ENCODE results near the gene FBXO21.

FBXO21 gene

DNA sequence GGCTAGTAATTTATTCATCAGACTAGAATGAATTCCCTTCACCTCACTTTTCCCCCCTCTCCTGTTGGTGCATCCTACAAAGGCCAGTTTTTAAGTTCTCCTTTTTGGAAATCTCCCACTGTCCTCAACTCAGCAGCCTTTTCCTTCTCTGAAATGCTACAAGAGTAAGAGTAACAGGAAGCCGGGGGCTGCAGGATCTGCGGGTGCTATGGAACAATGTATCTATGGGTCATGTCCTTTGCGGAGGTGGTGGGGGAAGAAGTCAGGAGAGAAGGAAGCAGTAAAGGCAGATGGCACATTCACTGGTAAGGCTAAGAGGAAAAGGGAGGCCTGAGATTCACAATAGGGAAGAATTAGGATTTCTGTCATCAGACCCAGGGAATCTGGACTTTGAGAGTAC lies 68.8 kb downstream of the FBXO21 start:
- H3K27ac ChIP-seq (ENCODE audit: low read depth, low read length, severe bottlenecking): no peak overlapping the region
- no peaks in the 10 kb centered on the region for H3K36me3 ChIP-seq (ENCODE audit: control insufficient read depth, insufficient read depth, low read length)
- WGBS, 2 experiments (ENCODE audit: insufficient coverage in 2 of 2): 80 to 89% methylated on average over 3 of the region's 3 CpGs
- no peak overlapping the region for H3K4me3 ChIP-seq (ENCODE audit: extremely low read depth, insufficient read depth, low read length, poor library complexity, severe bottlenecking)
- H3K9me3 ChIP-seq (ENCODE audit: control insufficient read depth, low read length): no peaks in the 10 kb centered on the region
- H3K4me1 ChIP-seq (ENCODE audit: control insufficient read depth, insufficient read depth, low read length, poor library complexity, severe bottlenecking): peaks cover 14% of the 10 kb centered on the region

GRCh38 chr12:117120787-117121186 lies 69.5 kb downstream of the FBXO21 start:
- Histone ChIP-seq H3K27ac (ENCODE audit: low read depth, low read length, severe bottlenecking) (no peak overlapping the region), H3K36me3 (ENCODE audit: control insufficient read depth, insufficient read depth, low read length) (no peaks in the 10 kb centered on the region)
- 86 to 98% methylated on average over 6 of the region's 9 CpGs for WGBS, 2 experiments (ENCODE audit: insufficient coverage in 2 of 2)

GRCh38 chr12:117119592-117120198 lies 70.6 kb downstream of the FBXO21 start:
- no peaks in the 10 kb centered on the region for H3K9me3 ChIP-seq (ENCODE audit: control insufficient read depth, low read length)
- H3K27ac ChIP-seq (ENCODE audit: low read depth, low read length, severe bottlenecking): no peak overlapping the region
- 56 to 70% methylated on average over 5 to 6 of the region's 6 CpGs for WGBS, 2 experiments (ENCODE audit: insufficient coverage in 2 of 2)

More at GRCh38 chr12:117120787-117121186, 69.5 kb downstream of the FBXO21 start:
- Histone ChIP-seq H3K9me3 (ENCODE audit: control insufficient read depth, low read length) (no peaks in the 10 kb centered on the region), H3K4me3 (ENCODE audit: extremely low read depth, insufficient read depth, low read length, poor library complexity, severe bottlenecking) (no peak overlapping the region), H3K4me1 (ENCODE audit: control insufficient read depth, insufficient read depth, low read length, poor library complexity, severe bottlenecking) (peaks cover 14% of the 10 kb centered on the region)

DNA sequence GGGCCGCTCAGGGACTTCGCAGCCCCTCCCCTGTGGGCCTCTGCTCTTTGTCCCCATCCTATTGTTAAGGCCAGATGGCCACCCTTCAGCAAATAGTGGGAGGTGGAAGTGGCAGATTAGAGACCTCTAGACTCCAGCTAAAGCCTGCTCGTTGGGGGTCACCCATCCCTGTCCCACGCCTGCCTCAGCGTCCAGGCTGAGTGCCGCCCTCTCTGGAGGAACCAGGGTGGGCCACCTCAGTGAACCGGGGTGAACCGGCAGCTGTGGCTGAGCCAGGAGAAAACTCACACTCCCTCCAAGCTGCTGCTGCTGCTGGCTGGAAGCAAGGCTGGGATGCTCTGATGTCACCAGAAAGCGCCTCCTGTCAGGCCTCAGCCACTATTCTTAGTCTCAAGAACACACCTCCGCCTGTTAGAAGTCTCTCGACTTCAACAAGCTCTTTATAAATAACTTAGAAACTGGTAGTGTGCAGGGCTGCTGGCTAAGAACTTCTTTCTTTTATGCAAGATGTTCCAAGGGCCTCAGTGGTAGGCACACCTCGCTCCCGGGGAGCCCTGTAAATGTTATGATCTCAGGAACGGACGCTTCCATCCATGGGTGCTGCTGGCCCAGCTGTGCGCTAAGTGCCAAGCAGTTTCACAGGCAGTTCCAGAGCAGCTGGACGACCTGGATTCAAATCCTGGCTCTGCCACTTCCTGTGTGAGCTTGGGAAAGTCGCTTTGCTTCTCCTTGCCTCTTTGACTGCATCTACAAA lies 71.3 kb downstream of the FBXO21 start:
- H3K4me1 ChIP-seq (ENCODE audit: control insufficient read depth, insufficient read depth, low read length, poor library complexity, severe bottlenecking): peaks cover 3% of the 10 kb centered on the region
- H3K36me3 ChIP-seq (ENCODE audit: control insufficient read depth, insufficient read depth, low read length): no peaks in the 10 kb centered on the region
- H3K27ac ChIP-seq (ENCODE audit: low read depth, low read length, severe bottlenecking): no peak overlapping the region
- H3K4me3 ChIP-seq (ENCODE audit: extremely low read depth, insufficient read depth, low read length, poor library complexity, severe bottlenecking): no peak overlapping the region
- 69 to 74% methylated on average over 11 to 12 of the region's 18 CpGs for WGBS, 2 experiments (ENCODE audit: insufficient coverage in 2 of 2)
- no peaks in the 10 kb centered on the region for H3K9me3 ChIP-seq (ENCODE audit: control insufficient read depth, low read length)

More at GRCh38 chr12:117119592-117120198, 70.6 kb downstream of the FBXO21 start:
- Histone ChIP-seq H3K4me1 (ENCODE audit: control insufficient read depth, insufficient read depth, low read length, poor library complexity, severe bottlenecking) (peaks cover 9% of the 10 kb centered on the region), H3K4me3 (ENCODE audit: extremely low read depth, insufficient read depth, low read length, poor library complexity, severe bottlenecking) (no peak overlapping the region), H3K36me3 (ENCODE audit: control insufficient read depth, insufficient read depth, low read length) (no peaks in the 10 kb centered on the region)

GRCh38 chr12:117114784-117115183 lies 75.5 kb downstream of the FBXO21 start:
- no peak overlapping the region for H3K4me3 ChIP-seq (ENCODE audit: extremely low read depth, insufficient read depth, low read length, poor library complexity, severe bottlenecking)
- no peak overlapping the region for H3K27ac ChIP-seq (ENCODE audit: low read depth, low read length, severe bottlenecking)
- no peaks in the 10 kb centered on the region for H3K36me3 ChIP-seq (ENCODE audit: control insufficient read depth, insufficient read depth, low read length)
- WGBS, 2 experiments (ENCODE audit: insufficient coverage in 2 of 2): 85 to 91% methylated on average over 5 to 8 of the region's 10 CpGs
- no peaks in the 10 kb centered on the region for H3K4me1 ChIP-seq (ENCODE audit: control insufficient read depth, insufficient read depth, low read length, poor library complexity, severe bottlenecking)
- no peaks in the 10 kb centered on the region for H3K9me3 ChIP-seq (ENCODE audit: control insufficient read depth, low read length)

DNA sequence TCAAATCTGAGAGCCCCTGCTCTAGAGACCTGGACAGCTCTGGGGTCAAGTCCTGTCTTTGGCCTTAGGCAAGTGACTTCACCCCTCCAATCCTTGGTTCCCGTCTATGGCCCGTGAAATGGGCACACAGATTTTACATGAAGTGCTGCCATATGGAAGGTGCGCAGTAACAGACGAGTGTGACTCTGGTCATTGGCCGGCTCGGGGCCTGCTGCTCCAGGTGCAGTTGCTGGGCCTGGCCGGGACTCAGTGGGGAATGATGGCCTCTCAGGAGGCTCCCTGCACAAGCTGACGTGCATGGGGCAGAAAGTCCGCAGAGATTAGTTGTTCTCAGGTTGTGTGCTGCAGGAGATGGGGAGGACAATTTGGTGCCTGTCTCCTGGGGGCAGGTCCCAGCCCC lies 77.0 kb downstream of the FBXO21 start:
- Histone ChIP-seq H3K27ac (ENCODE audit: low read depth, low read length, severe bottlenecking) (no peak overlapping the region), H3K4me3 (ENCODE audit: extremely low read depth, insufficient read depth, low read length, poor library complexity, severe bottlenecking) (no peak overlapping the region), H3K4me1 (ENCODE audit: control insufficient read depth, insufficient read depth, low read length, poor library complexity, severe bottlenecking) (no peaks in the 10 kb centered on the region), H3K9me3 (ENCODE audit: control insufficient read depth, low read length) (no peaks in the 10 kb centered on the region), H3K36me3 (ENCODE audit: control insufficient read depth, insufficient read depth, low read length) (no peaks in the 10 kb centered on the region)
- 90 to 94% methylated on average over 6 to 9 of the region's 9 CpGs for WGBS, 2 experiments (ENCODE audit: insufficient coverage in 2 of 2)

DNA sequence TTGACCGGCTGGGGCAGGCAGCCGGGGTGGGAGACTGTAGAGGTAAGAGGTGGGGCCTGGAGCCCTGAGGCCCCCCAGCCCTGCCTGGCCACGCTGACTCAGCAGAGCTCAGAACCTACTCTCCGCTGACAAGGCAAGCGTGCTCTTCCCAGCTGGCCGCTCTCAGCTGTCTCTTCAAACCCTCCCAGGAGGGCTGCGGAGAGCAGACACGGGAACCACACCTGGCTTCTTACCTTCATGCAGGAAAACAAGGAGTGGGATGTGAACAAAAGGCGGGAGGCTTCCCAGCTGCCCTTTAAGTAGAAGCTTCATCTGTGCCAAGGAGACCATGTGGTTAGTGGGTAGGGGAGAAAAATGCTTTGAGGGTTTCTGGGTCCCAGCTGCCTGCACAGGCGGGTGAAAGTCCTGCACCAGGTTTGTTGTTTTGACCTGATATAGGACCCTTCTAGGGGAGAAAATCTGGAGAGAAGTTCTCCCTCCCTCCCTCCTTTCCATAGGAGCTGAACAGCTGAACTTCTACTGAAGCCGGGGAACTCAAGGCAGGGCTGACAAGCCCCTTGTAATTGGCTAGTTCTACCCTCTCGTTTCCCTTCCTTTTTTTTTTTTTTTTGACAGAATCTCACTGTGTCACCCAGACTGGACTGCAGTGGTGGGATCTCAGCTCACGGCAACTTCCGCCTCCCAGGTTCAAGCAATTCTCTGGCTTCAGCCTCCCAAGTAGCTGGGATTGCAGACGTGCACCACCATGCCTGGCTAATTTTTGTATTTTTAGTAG lies 78.3 kb downstream of the FBXO21 start:
- 50 to 74% methylated on average over 8 to 9 of the region's 15 CpGs for WGBS, 2 experiments (ENCODE audit: insufficient coverage in 2 of 2)
- H3K27ac ChIP-seq (ENCODE audit: low read depth, low read length, severe bottlenecking): no peak overlapping the region

DNA sequence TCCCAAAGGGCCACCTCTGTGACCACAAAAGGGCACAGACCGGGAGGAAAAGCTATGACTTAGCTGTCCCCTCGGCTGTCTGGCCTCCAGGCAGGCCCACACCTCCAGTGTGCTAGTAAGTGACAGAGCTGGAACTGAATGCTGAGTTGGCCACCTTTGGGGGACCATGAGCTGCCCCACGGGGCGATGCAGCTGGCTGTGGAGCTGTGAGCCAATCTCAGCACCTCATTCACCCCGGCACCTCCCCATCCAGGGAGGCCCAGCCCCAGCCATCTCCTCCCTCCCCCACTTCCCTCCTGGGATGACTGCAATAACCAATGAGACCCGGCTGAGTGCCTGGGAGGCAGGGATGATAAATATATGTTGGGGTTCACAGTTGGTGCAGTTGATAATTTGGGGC lies 78.9 kb downstream of the FBXO21 start:
- H3K36me3 ChIP-seq (ENCODE audit: control insufficient read depth, insufficient read depth, low read length): no peaks in the 10 kb centered on the region
- H3K4me1 ChIP-seq (ENCODE audit: control insufficient read depth, insufficient read depth, low read length, poor library complexity, severe bottlenecking): no peaks in the 10 kb centered on the region
- H3K4me3 ChIP-seq (ENCODE audit: extremely low read depth, insufficient read depth, low read length, poor library complexity, severe bottlenecking): no peak overlapping the region
- no peak overlapping the region for H3K27ac ChIP-seq (ENCODE audit: low read depth, low read length, severe bottlenecking)
- WGBS, 2 experiments (ENCODE audit: insufficient coverage in 2 of 2): 75 to 82% methylated on average over 3 to 4 of the region's 6 CpGs
- H3K9me3 ChIP-seq (ENCODE audit: control insufficient read depth, low read length): no peaks in the 10 kb centered on the region

More for the DNA sequence above, 78.3 kb downstream of the FBXO21 start:
- no peaks in the 10 kb centered on the region for H3K9me3 ChIP-seq (ENCODE audit: control insufficient read depth, low read length)
- H3K4me3 ChIP-seq (ENCODE audit: extremely low read depth, insufficient read depth, low read length, poor library complexity, severe bottlenecking): no peak overlapping the region
- no peaks in the 10 kb centered on the region for H3K36me3 ChIP-seq (ENCODE audit: control insufficient read depth, insufficient read depth, low read length)
- no peaks in the 10 kb centered on the region for H3K4me1 ChIP-seq (ENCODE audit: control insufficient read depth, insufficient read depth, low read length, poor library complexity, severe bottlenecking)

DNA sequence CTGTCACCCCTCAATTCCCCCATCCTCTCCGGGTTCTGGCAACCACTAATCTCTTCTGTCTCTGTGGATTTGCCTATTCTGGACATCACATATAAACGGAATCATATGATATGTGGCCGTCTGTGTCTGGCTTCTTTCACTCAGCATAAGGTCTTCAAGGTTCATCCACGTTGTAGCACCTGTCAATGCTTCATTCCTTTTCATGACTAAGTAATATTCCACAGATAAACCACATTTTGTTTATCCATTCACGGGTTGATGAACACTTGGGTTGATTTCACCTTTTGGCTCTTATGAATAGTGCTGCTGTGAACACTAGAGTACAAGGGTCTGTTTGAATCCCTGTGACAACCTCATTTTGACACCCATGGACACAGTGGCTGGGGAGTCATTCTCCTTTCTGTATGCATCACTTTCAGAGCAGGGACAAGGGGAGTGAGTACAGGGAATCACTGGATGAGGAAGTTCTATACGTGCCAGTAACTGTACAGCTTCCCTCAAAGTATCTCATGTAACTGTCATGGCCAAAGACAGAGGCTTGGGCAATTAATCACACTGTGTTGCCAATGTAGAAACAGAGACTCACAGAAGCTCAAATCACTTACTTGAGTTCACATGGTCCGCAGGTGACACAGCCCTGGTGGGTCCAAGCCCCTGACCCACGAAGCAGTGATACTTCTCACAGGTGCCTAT lies 80.2 kb downstream of the FBXO21 start:
- peaks cover 5% of the 10 kb centered on the region for H3K9me3 ChIP-seq (ENCODE audit: control insufficient read depth, low read length)
- H3K36me3 ChIP-seq (ENCODE audit: control insufficient read depth, insufficient read depth, low read length): no peaks in the 10 kb centered on the region
- 94 to 95% methylated on average over 7 of the region's 8 CpGs for WGBS, 2 experiments (ENCODE audit: insufficient coverage in 2 of 2)
- no peaks in the 10 kb centered on the region for H3K4me1 ChIP-seq (ENCODE audit: control insufficient read depth, insufficient read depth, low read length, poor library complexity, severe bottlenecking)
- no peak overlapping the region for H3K4me3 ChIP-seq (ENCODE audit: extremely low read depth, insufficient read depth, low read length, poor library complexity, severe bottlenecking)
- no peak overlapping the region for H3K27ac ChIP-seq (ENCODE audit: low read depth, low read length, severe bottlenecking)

GRCh38 chr12:117105902-117106301 lies 84.4 kb downstream of the FBXO21 start:
- Histone ChIP-seq H3K9me3 (ENCODE audit: control insufficient read depth, low read length) (peaks cover 5% of the 10 kb centered on the region), H3K36me3 (ENCODE audit: control insufficient read depth, insufficient read depth, low read length) (no peaks in the 10 kb centered on the region), H3K27ac (ENCODE audit: low read depth, low read length, severe bottlenecking) (no peak overlapping the region), H3K4me3 (ENCODE audit: extremely low read depth, insufficient read depth, low read length, poor library complexity, severe bottlenecking) (no peak overlapping the region), H3K4me1 (ENCODE audit: control insufficient read depth, insufficient read depth, low read length, poor library complexity, severe bottlenecking) (no peaks in the 10 kb centered on the region)
- 93 to 94% methylated on average over 9 to 12 of the region's 12 CpGs for WGBS, 2 experiments (ENCODE audit: insufficient coverage in 2 of 2)

Data from mesodermal cell (in vitro differentiated cells).